Measurements from ENCODE around the gene ZNF205. TPM values are rescaled to one million over a fixed set of nuclear protein-coding genes. Genes with fewer than 3 reads are reported as not detected.

ZNF205 gene
- total and polyA plus RNA-seq, 2 of the 13 experiments (the other 11 are each of a cell fraction or from before 2014, with no cell fraction given): 5.8 to 10.2 TPM

DNA sequence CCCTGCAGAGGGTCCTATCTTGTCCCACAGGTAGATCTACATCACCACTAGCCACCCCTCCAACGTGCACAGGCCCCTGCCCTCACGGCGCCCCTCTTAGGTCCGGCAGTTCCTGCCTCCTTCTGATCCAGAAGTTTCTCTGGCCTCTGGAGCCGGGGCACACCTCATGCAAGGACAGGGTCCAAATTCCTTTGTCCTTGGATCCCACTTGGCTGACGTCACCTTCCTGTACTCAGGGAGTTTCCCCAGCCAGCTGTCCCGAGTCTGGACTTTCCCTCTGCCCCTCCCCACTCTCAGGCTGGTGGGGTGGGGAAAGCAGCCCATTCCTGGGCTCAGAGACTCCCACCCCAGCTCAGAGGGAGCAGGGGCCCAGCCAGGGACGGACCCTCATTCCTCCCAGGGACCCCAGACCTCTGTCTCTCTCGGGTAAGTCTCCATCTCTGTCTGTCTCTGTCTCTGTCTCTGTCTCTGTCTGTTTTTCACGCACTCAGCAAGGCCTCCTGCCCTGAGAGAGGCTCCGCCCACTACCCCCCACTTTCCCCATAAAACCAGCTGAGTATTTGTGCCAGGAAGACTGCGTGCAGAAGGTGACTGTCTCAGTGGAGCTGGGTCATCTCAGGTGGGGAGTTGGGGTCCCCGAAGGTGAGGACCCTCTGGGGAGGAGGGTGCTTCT lies 47.2 kb upstream of the ZNF205 start, which contains the start of gene IL32 (continued):
- TF ChIP-seq GFI1 (CRISPR knock-in tag; IDR thresholded peaks at IDR 0.05; ENCODE audit: borderline replicate concordance) (no peak), NFYC (CRISPR knock-in tag; IDR thresholded peaks at IDR 0.05) (peak; percentile 12; the same call in 1 of the 2 replicates), PRDM4 (CRISPR knock-in tag; IDR thresholded peaks at IDR 0.05; ENCODE audit: borderline replicate concordance) (no peak), SRY (CRISPR knock-in tag; IDR thresholded peaks at IDR 0.05) (peak; percentile 81), HMGXB3 (CRISPR knock-in tag; IDR thresholded peaks at IDR 0.05; ENCODE audit: borderline replicate concordance) (peak; percentile 33), ZNF282 (IDR thresholded peaks at IDR 0.05; ENCODE audit: partially characterized antibody) (no peak), DNMT1 (CRISPR knock-in tag; IDR thresholded peaks at IDR 0.05) (0 out of 2 replicates have a peak, but pooled peaks have one; percentile 43), MED13 (CRISPR knock-in tag; IDR thresholded peaks at IDR 0.05) (0 out of 2 replicates have a peak, but pooled peaks have one; percentile 22), ZEB1 (IDR thresholded peaks at IDR 0.05; ENCODE audit: insufficient replicate concordance, low read depth) (peak; percentile 36), POGZ (CRISPR knock-in tag; IDR thresholded peaks at IDR 0.05) (no peak), DRAP1 (CRISPR knock-in tag; IDR thresholded peaks at IDR 0.05) (peak; percentile 93), PITX1 (CRISPR knock-in tag; IDR thresholded peaks at IDR 0.05) (peak; percentile 46; the same call in 1 of the 2 replicates)
- TF ChIP-seq, protein P1, sequence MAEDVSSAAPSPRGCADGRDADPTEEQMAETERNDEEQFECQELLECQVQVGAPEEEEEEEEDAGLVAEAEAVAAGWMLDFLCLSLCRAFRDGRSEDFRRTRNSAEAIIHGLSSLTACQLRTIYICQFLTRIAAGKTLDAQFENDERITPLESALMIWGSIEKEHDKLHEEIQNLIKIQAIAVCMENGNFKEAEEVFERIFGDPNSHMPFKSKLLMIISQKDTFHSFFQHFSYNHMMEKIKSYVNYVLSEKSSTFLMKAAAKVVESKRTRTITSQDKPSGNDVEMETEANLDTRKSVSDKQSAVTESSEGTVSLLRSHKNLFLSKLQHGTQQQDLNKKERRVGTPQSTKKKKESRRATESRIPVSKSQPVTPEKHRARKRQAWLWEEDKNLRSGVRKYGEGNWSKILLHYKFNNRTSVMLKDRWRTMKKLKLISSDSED (CRISPR knock-in tag; IDR thresholded peaks at IDR 0.05): no peak
- TF ChIP-seq, protein P2, sequence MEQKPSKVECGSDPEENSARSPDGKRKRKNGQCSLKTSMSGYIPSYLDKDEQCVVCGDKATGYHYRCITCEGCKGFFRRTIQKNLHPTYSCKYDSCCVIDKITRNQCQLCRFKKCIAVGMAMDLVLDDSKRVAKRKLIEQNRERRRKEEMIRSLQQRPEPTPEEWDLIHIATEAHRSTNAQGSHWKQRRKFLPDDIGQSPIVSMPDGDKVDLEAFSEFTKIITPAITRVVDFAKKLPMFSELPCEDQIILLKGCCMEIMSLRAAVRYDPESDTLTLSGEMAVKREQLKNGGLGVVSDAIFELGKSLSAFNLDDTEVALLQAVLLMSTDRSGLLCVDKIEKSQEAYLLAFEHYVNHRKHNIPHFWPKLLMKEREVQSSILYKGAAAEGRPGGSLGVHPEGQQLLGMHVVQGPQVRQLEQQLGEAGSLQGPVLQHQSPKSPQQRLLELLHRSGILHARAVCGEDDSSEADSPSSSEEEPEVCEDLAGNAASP (CRISPR knock-in tag; IDR thresholded peaks at IDR 0.05; ENCODE audit: borderline replicate concordance): peak; percentile 93

All from HepG2 (cell line).